ENCODE measurements around the gene ZC3H15.
"Not testable (repeated sequence)": the region's sequence is repeated elsewhere in the genome, so short reads cannot be mapped to it uniquely, and the experiment has no call there.

Gene ZC3H15

DNA sequence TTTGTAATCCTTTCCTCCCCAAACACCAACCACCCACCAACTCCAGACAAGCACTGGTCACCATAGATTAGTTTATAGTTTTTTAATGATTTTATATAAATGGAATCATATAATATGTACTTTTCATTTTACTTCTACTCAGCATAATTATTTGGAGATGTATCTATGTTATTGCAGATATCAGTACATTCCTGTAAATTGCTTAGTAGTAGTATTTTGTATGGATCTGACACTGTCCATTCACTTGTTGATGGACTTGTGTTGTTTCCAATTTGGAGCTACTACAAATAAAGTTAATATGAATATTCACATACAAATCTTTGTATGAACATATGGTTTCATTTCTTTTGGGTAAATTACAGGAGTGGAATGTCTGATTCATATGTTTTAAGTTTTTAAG is 31.0 kb downstream of the ZC3H15 start:
- DNase-seq (ENCODE audit: low spot score): no peak
- TF ChIP-seq, protein P1, sequence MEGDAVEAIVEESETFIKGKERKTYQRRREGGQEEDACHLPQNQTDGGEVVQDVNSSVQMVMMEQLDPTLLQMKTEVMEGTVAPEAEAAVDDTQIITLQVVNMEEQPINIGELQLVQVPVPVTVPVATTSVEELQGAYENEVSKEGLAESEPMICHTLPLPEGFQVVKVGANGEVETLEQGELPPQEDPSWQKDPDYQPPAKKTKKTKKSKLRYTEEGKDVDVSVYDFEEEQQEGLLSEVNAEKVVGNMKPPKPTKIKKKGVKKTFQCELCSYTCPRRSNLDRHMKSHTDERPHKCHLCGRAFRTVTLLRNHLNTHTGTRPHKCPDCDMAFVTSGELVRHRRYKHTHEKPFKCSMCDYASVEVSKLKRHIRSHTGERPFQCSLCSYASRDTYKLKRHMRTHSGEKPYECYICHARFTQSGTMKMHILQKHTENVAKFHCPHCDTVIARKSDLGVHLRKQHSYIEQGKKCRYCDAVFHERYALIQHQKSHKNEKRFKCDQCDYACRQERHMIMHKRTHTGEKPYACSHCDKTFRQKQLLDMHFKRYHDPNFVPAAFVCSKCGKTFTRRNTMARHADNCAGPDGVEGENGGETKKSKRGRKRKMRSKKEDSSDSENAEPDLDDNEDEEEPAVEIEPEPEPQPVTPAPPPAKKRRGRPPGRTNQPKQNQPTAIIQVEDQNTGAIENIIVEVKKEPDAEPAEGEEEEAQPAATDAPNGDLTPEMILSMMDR (IDR thresholded peaks at IDR 0.05): no peak
- H3K4me3 ChIP-seq: no peak overlapping the region
- H3K27ac ChIP-seq: no peak overlapping the region

DNA sequence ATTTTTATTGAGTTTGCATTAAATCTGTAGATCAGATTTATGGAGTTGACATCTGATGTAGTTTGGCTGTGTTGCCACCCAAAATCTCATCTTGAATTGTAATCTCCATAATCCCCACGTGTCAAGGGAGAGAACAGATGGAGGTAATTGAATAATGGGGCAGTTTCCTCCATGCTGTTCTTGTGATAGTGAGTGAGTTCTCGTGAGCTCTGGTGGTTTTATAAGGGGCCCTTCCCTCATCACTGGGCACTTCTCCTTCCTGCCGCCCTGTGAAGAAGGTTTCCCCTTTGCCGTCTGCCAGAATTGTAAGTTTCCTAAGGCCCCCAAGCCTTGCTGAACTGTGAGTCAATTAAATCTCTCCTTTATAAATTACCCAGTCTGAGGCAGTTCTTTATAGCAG is 32.2 kb downstream of the ZC3H15 start:
- no peak overlapping the region for H3K4me3 ChIP-seq
- DNase-seq (ENCODE audit: low spot score): no peak
- TF ChIP-seq, protein P1 (IDR thresholded peaks at IDR 0.05): no peak
- H3K27ac ChIP-seq: no peak overlapping the region

DNA sequence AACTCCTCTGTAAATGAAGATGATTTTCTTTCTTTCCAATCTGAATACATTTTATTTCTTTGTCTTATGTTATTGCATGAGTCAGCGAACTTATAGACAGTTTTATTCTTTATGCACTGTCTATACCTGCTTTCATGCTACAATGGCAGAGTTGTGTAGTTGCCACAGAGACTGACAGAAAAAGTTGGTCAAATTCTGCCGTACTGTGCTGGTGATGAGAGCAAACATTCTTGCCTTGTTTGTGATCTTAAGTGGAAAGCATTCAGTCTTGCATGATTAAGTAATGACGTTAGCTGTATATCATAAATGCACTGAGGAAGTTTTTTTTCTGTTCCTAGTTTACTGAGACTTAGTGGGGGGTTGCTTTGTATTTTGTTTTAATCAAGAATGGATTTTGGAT is 32.9 kb downstream of the ZC3H15 start:
- TF ChIP-seq, protein P1 (IDR thresholded peaks at IDR 0.05): no peak
- no peak for DNase-seq (ENCODE audit: low spot score)
- Histone ChIP-seq H3K27ac (no peak overlapping the region), H3K4me3 (no peak overlapping the region)

DNA sequence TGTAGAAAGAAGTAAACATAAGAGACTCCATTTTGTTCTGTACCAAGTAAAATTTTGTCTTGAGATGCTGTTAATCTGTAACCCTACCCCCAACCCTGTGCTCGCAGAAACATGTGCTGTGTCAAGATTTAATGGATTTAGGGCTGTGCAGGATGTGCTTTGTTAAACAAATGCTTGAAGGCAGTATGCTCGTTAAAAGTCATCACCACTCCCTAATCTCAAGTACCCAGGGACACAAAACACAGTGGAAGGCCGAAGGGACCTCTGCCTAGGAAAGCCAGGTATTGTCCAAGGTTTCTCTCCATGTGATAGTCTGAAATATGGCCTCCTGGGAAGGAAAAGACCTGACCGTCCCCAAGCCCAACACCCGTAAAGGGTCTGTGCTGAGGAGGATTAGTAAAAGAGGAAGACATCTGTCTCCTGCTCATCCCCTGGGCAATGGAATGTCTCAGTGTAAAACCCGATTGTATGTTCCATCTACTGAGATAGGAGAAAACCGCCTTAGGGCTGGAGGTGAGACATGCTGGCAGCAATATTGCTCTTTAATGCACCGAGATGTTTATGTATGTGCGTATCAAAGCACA is 35.6 kb downstream of the ZC3H15 start:
- H3K4me3 ChIP-seq; DNase-seq (ENCODE audit: low spot score); H3K27ac ChIP-seq: not testable (repeated sequence)

DNA sequence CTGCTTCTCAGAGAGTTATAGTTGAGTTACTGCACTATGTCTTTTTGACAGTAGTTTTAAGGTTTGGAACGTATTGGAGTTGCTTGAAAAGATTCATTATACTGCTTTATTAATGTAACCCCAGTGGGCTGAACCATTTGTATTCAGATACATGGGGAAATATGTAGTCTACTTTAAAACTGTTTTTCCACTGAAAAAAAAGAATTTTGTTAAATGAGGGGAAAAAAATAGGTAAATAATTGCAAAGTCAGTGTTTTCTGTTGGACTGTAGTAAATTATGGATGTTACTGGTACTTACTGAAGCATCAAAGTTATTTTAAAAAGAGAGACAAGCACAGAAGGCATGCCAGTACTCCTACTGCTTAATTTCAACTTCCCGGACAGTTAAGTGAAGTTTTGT is 36.4 kb downstream of the ZC3H15 start:
- DNase-seq (ENCODE audit: low spot score): no peak
- Histone ChIP-seq H3K4me3 (no peak overlapping the region), H3K27ac (no peak overlapping the region)
- TF ChIP-seq, protein P1 (IDR thresholded peaks at IDR 0.05): no peak

DNA sequence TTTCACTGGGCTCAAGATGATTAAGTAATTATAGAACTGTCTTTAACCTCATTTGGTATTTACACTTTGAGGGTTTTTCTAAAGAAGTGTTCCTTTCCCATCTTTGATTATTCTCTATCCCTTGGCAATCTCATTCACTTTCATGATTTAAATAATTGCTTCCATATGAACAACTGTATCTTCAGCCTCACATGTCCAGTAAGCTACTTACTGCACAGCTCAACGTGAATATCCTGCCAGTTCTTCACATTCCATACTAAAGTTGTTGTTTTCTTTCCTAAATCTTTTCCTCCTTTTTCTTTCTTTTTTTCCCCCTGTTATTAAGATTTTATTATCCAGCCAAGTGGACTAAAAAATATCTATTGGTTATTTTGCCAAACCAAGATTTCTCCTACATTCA is 37.7 kb downstream of the ZC3H15 start:
- H3K27ac ChIP-seq: no peak overlapping the region
- DNase-seq (ENCODE audit: low spot score): no peak
- no peak overlapping the region for H3K4me3 ChIP-seq
- TF ChIP-seq, protein P1 (IDR thresholded peaks at IDR 0.05): no peak

DNA sequence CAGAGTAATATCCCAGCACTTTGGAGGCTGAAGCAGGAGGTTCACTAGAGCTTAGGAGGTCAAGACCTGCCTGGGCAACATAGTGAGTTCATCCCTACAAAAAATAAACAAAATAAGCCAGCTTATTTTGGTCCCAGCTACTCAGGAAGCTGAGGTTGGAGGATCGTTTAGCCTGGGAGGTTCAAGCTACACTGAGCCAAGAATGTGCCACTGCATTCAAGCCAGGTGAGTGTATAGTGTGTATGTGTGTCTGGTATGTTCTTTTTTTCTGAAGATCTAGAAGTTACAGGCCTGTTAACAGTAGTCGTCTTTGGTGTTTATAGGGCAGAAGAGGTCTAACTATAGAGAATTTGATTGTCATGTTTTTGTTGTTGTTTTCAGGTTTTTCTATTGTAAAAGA is 40.2 kb downstream of the ZC3H15 start:
- no peak overlapping the region for H3K27ac ChIP-seq

More for the DNA sequence above, 40.2 kb downstream of the ZC3H15 start:
- no peak for DNase-seq (ENCODE audit: low spot score)
- H3K4me3 ChIP-seq: no peak overlapping the region
- TF ChIP-seq, protein P1 (IDR thresholded peaks at IDR 0.05): no peak

Data from coronary artery (tissue), 2 donors.